ENCODE data around the gene GLG1.

The GLG1 gene

DNA sequence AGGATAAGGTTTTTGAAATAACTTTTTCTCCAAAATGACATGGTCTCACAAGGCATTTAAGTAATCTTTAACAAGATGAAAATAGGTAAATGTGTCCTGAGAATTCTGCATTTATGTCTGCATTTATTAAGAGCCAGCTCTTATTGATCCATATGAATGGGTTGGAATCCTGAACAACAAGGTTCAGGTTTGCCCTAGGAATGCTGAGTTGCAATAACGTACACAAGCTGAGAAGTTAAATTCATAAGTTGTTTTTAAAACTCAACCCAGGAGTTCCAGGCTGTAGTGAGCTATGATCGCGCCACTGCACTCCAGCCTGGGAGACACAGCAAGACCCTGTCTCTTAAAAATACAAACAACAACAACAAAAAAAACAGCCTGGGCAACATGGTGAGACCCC is 28.1 kb downstream of the GLG1 start:
- Histone ChIP-seq H3K4me3 (no peak overlapping the region), H3K27ac (no peak overlapping the region)

DNA sequence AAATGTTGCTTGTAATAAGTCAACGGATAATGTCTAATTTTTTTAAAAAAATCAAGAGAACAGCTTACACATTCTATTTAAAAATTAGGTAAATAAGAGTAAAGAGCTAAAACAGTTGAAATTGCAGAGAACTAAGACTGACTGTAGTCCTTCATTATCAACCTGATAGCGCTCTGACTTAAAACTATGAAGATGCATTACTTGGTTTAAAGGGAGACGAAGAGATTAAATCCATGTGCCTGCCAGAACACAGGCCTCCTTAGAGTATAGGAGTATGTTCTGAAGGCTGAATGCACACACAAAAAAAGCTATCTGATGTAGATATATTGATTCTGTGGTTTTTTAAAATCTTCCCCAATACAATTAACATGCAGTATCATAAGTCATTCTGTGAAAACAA is 28.5 kb downstream of the GLG1 start:
- Histone ChIP-seq H3K27ac (peak overlapping the region in 1 of 21 experiments; percentile 46), H3K4me3 (no peak overlapping the region)

DNA sequence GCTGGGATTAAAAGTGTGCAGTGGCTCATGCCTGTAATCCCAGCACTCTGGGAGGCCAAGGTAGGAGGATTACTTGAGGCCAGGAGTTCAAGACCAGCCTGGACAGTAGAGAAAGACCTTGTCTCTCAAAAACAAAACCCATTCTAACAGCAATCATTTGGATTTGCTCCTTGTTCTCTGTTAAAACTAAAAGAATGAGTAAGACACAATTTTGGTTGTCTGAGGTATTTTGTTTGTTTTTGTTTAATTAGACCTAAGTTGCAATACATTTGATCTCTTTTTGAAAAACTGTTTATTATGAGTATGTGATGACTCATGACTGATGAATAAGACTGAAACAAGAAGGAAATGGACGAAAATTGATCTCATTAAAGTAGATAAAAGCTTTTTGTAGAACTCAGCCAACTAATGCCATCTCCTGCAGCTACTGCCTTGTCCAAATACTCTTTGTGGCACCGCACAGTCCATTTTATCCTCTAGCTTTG is 29.0 kb downstream of the GLG1 start:
- H3K4me3 ChIP-seq: no peak overlapping the region
- H3K27ac ChIP-seq: peak overlapping the region in 2 of 21 experiments; percentile 3 to 46

DNA sequence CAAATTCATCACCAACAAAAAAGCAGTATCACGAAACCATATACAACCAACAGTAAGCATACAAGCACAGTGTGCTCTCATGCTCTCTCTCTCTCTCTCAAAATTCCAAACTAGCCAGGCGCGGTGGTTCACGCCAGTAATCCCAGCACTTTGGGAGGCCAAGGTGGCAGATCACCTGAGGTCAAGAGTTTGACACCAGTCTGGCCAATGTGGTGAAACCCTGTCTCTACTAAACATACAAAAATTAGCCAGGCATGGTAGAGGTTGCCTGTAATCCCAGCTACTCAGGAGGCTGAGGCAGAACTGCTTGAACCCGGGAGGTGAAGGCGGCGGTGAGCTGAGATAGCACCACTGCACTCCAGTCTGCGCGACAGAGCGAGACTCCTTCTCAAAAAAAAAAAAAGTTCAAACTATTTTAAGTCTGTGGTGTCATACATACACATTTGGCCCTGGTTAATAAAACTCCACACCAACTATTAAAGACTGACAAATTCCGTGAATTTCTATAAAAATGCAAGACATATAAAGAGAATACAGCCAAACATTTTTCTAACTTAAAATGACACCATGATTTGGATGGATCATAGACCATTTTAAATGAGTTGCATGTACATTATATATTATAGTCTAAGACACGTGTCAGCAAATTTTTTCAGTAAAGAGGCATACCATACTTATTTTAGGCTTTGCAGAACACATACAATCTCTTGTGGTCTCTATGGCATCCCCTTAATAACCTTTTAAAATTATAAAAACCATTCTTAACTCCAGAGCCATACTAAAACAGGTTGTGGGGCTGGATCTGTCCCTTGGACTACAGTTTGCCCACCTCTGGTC is 30.9 kb downstream of the GLG1 start:
- Histone ChIP-seq H3K4me3 (no peak overlapping the region), H3K27ac (no peak overlapping the region)

DNA sequence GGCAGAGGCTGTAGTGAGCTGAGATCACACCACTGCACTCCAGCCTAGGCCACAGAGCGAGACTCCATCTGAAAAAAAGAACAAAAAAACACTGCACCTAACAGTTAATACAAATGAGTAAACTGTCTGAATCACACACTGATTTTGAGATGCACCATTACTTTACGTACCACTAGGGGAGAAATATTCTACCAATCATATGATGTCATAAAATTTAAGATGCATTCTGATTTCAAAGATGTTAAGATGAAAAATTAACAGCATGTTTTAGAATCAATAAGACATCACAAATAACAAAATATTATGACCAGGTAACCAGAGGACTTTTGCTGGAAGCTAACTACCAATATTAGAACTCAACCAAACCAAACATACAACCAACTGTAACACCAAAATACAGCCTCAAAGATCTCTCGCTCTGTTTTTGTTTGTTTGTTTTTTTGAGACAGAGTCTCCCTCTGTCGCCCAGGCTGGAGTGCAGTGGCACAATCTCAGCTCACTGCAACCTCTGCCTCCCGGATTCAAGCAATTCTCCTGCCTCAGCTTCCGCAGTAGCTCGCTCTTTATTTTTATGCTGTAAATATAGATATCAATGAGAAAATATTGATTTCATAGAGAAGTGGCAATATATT is 31.6 kb downstream of the GLG1 start:
- Histone ChIP-seq H3K4me3 (no peak overlapping the region), H3K27ac (no peak overlapping the region)

DNA sequence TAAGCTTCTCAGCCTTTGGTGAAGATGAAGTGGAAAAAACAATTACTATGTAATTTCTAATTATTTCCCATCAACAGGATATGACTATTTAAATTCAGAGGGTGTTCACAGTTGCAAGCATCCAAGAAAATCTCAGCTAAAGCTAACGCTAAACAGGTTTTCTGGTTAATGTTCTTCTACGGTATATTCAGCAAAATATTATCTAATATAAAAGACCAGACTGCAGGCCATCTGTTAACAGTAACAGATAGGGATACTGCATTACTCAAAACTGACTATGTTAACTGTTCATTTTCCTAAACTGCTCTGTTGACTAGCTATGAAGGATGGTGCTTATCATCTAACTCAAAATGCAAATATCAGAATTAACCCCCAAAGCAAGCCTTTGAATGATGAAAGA is 32.8 kb downstream of the GLG1 start:
- H3K4me3 ChIP-seq: no peak overlapping the region

DNA sequence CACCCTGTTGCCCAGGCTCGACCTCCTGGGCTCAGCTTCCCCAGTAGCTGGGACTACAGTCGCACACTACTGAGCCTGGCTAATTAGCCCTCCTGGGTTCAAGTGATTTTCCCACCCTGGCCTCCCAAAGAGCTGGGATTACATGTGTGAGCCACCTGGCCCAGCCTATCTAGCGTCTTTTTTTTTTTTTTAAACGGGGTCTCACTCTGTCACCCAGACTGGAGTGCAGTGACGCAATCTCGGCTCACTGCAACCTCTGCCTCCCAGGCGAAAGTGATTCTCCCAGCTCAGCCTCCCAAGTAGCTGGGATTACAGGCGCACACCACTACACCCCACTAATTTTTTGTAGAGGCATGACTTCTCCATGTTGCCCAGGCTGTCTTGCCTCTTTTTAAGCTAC is 33.3 kb downstream of the GLG1 start:
- Histone ChIP-seq H3K27ac (no peak overlapping the region), H3K4me3 (no peak overlapping the region)

More for the DNA sequence above, 32.8 kb downstream of the GLG1 start:
- no peak overlapping the region for H3K27ac ChIP-seq

DNA sequence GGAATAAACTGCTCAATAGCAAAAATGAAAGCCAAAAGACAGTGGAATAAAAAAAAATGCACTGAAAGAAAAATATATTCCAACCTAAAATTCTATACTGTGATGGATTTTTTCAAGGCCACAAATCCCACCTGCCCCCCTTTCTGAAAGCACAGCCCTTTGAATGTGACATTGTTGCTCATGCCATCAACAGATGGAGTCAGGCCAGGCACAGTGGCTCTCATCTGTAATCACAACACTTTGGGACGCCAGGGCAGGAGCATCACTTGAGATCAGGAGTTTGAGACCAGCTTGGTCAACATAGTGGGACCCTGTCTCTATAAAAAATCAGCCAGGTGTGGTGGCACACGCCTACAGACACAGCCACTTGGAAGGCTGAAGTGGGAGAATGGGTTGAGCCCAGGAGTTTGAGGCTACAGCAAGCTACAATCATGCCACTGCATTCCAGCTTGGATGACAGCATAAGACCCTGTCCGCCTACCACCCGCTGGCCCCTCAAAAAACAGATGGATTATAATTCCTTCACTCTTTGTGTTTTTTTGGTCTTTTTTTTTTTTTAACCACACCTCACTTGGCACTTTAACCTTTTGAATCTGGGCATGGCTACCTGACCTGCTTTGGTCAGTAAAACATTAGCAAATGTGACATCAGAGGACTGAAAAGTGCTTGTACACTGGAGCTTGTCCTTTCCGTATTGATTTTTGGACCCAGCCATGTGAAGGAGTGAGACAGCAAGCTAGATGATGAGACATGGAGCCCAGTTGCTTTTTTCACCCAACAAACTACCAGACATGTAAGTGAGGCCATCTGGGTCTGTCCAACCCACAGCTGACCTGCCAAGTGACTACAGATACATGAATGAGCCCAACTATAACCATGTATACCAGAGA is 36.3 kb downstream of the GLG1 start:
- Histone ChIP-seq H3K27ac (no peak overlapping the region), H3K4me3 (no peak overlapping the region)

DNA sequence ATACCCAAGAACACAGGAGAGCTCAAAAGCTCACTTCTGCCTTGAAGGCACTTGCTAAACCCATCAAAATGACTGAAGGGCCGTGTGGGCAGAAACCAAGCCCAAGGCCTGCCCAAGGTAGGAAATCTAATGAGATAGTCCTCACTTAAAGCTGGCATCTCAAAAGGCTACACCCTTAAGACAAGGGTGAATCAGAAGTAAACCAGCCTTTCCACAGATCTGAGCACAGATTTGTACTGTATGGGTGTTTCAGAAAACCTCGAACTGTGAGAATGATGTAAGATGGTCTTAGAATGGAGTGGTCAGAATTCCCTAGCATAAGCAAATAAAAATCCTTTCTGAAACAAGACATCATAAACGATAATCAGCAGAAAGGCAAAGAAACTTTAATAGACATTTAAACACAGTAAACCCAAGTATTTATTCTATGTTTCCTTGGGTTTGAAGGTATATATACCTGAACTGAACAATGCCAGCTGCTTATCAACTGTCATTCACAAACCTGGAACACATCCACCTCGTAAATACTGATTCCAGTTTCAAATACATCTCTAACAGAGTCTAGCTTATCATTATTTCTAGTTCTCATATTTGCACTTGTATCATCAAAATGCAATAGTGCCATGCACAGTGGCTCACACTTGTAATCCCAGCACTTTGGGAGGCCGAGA is 37.8 kb downstream of the GLG1 start:
- no peak overlapping the region for H3K4me3 ChIP-seq
- H3K27ac ChIP-seq: no peak overlapping the region

DNA sequence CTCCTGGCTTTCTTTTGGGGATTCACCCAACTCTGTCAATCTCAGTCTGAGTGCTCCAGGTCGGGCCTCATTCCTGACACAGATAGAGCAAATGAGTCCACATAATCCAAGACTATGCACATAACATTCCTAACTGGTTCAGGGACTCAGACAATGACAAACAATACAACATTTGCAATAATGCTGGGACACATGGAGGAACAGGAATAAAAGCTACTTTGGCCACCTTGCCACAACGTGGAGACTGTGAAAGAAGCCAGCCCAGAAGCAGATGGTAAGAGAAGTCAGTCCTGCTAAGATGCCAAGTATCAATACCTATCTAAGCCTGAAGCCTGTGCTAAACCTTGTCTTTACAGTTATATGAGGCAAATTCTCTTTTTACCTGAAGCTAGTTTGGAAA is 39.0 kb downstream of the GLG1 start:
- Histone ChIP-seq H3K4me3 (no peak overlapping the region), H3K27ac (no peak overlapping the region)

DNA sequence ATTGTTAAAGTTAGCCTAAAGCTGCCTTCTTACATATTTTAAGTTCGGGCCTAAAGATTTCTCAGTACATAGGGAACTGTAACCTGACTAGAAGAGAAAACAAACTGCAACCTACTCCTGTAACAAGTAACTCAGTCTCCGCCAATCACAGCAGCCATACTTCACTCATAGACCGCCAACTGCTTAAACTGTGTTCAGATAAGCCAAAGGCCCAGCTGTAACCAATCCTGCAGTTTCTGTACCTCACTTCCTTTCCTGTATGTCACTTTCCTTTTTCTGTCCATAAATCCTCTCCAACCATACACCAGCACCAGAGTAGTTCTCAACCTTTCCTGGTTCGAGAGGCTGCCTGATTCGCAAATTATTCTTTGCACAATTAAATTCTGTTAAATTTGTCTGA is 41.5 kb downstream of the GLG1 start:
- no peak overlapping the region for H3K27ac ChIP-seq
- H3K4me3 ChIP-seq: no peak overlapping the region

DNA sequence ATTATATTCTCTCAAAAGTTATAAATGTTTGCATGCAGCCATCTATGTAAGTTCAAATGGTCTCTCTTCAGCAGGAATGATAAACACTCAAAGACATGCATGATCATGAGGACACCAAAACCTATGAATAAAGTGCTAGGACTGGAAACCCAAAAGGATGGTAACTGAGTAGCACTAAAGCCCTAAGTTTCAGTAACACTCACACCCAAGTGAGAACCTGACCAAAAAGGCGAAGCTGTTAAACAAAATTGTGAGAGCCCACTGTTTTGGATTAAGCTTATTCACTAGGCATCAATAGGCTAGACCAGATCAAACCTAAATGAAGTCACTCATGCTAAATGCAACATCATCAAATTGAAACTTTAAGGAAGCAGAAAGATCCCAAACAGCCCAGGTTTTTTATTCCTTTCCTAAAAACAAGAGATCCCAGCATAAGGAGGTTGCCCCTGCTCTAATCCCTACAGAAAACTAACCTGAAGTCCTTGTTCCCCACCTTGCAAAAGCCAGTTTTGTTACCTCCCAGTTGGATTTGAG is 42.4 kb downstream of the GLG1 start:
- no peak overlapping the region for H3K4me3 ChIP-seq
- H3K27ac ChIP-seq: no peak overlapping the region

DNA sequence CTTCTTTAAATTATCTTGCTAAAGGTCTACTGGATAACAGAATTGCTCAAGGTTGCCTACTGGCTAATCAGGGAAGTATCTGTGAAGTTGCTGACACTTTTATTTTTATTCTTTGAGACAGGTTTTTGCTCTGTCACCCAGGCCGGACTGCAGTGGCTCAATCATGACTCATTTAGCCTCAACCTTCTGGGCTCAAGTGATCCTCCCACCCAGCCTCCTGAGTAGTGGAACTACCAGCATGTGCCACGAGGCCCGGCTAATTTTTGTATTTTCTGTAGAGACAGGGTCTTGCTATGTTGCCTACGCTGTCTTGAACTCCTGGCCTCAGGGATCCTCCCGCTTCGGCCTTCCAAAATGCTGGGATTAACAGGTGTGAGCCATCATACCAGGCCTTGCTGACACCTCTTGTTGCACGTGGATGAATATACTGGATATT is 43.1 kb downstream of the GLG1 start:
- Histone ChIP-seq H3K4me3 (no peak overlapping the region), H3K27ac (peak overlapping the region in 1 of 21 experiments; percentile 26)

DNA sequence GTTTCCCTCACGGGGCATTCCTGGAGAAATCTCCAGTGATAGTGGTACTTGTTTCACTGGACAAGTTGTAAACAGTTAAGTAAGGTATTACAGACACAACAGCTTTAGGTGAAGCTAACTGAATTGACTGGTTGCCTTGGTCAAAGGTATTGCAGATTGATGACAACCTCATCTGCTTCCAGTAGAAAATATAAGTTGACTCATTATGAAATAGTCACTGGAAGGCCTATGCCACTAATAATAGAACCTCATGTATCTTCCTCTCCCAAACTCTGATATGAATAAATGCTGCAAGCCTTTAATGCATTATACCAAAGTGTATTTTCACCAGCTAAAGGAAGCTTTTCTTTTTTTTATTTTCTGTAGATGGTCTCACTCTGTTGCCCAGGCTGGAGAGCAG is 44.8 kb downstream of the GLG1 start:
- Histone ChIP-seq H3K4me3 (no peak overlapping the region), H3K27ac (no peak overlapping the region)

DNA sequence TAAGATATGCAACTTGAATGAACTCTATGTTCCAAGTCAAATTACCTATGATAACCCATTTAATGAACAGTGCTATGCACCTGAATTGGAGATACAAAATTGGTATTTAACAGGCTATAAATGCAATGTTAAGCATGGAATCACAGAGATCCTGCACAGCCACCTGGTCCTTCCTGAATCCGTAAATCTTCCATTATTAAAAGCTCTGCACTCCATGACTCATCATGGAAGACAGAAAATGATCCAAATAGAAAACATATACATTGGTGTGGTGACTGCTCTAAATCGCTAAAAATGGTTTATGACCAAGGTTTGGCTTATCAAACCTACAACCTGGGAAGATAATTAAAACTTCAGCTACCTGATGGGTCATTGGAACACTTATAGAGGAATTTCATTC is 45.3 kb downstream of the GLG1 start:
- H3K4me3 ChIP-seq: no peak overlapping the region
- no peak overlapping the region for H3K27ac ChIP-seq

DNA sequence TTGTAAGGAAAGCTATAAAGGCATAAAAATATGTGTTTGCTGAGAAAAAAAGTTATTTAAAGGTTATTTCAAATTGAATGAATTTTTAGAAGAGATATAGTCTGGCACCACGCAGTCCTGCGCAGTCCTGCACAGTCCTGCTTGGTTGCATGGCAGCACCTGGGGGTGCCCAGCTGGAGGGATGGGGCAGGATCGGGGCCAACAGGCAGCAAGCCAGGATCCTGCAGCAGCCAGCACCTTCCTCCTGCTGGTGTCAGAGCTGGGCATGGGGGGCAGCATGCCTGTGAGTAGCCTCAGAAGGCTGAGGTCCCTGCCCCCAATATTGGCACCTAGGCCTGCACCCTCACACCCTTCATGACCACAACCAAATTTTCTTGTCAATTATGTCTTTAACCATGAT is 46.0 kb downstream of the GLG1 start:
- Histone ChIP-seq H3K27ac (no peak overlapping the region), H3K4me3 (no peak overlapping the region)

DNA sequence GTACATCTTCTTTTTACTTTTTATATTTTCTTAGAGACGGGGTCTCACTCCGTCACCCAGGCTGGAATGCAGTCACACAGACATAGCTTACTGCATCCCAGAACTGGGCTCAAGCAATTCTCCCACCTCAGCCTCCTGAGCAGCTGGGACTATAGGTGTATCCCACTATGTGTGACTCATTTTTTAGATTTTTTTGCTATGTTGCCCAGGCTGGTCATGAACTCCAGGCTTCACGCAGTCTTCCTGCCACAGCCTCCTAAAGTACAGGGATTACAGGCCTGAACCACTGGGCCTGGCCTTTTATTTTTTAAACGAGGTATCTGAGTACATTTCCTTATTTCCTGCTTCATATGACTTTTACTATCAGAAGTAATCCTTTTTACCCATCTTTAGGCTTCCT is 48.0 kb downstream of the GLG1 start:
- no peak overlapping the region for H3K4me3 ChIP-seq
- H3K27ac ChIP-seq: no peak overlapping the region

DNA sequence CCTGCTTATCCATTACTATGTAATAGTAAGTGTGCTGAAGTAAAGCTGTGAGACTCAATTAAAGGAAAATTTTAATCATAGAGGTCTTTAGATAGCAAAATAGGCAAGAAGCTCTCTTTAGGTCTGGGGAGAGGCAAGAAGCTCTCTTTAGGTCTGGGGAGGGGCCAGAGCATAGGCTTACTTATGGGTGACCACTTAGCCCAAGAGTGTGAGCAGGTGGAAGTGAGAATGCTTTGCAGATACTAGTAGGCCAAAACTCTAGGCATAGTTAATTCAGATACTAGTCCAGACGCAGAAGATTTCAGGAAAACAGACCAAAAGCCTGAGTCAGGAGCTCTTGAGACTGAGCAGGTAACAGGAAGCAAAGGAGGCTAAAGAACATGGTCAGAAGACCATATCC is 49.6 kb downstream of the GLG1 start:
- Histone ChIP-seq H3K27ac (no peak overlapping the region), H3K4me3 (no peak overlapping the region)

DNA sequence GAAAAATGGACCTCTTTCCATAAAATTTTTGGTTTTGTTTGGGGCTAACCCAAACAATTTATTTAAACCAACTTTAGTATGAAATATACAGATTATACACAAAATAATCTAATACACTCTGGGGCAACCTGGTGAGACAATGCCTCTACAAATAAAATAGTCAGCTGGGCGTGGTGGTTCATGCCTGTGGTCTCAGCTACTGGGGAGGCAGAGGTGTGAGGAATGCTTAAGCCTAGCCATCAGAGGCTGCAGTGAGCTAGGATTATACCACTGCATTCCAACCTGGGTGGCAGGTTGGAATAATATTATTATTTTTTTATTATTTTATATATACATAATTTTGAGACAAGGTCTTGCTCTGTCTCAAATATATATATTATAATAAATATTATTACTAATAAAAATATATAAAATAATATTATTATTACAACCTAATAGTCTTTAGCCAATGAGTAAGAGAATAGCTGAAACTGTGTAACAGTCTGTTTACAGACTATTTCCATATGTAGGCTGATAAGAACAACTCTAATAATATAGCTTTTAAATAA is 50.5 kb downstream of the GLG1 start:
- no peak overlapping the region for H3K4me3 ChIP-seq
- no peak overlapping the region for H3K27ac ChIP-seq
